NCI-H2196 (cell line): Measurements from ENCODE around the gene PLA2G6.
"Not testable (repeated sequence)": the region's sequence is repeated elsewhere in the genome, so short reads cannot be mapped to it uniquely, and the experiment has no call there.

Source experiments
- DNase-seq: peaks from one replicate; lab custom pipeline; 2025; ENCODE audit not compliant: unreplicated experiment; lab: John Stamatoyannopoulos, UW

PLA2G6 gene

GRCh38 chr22:38169116-38169515 lies 12.5 kb downstream of the PLA2G6 start:
- DNase-seq: no peak

DNA sequence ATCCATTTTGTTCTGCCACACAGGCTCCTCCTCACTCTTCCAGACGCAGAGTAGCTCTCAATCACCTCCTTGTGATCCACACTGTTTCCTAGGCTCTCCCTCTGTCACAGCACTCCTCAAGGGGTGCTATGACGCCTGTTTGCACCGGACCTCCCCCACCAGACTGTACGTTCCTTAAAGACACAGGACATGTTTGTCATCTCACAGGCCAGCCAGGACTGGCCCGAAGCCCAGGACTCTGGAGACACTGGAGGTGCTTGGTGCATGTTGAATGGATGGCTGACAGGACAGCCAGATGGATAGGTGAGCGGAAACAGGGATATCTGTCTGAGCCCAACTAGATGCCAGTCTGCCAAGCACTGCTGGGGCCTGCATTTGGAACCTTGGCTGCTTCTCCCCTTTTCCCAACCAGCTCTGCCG lies 13.6 kb downstream of the PLA2G6 start:
- peak; percentile 49 for DNase-seq

GRCh38 chr22:38165922-38166593 lies 15.6 kb downstream of the PLA2G6 start:
- DNase-seq: no peak

DNA sequence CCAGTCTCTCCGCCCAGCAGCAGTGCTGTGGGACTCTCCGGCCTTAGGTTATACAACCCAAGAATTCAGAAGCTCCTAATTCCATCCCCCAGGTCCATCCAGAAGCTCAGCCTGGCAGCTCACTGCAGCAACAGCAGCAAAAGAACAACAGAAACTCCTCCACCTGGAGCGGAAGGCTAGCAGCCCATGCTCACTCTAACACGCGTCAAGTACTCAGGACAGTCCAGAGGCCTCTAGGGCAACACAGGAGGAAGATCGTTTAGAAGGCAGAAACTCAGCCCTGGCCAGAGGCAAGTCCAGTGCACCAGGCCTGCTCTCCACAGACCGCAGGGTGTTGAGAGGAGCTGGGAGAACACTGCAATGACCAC lies 17.1 kb downstream of the PLA2G6 start:
- DNase-seq: no peak

GRCh38 chr22:38163844-38164550 lies 17.6 kb downstream of the PLA2G6 start:
- DNase-seq: no peak

DNA sequence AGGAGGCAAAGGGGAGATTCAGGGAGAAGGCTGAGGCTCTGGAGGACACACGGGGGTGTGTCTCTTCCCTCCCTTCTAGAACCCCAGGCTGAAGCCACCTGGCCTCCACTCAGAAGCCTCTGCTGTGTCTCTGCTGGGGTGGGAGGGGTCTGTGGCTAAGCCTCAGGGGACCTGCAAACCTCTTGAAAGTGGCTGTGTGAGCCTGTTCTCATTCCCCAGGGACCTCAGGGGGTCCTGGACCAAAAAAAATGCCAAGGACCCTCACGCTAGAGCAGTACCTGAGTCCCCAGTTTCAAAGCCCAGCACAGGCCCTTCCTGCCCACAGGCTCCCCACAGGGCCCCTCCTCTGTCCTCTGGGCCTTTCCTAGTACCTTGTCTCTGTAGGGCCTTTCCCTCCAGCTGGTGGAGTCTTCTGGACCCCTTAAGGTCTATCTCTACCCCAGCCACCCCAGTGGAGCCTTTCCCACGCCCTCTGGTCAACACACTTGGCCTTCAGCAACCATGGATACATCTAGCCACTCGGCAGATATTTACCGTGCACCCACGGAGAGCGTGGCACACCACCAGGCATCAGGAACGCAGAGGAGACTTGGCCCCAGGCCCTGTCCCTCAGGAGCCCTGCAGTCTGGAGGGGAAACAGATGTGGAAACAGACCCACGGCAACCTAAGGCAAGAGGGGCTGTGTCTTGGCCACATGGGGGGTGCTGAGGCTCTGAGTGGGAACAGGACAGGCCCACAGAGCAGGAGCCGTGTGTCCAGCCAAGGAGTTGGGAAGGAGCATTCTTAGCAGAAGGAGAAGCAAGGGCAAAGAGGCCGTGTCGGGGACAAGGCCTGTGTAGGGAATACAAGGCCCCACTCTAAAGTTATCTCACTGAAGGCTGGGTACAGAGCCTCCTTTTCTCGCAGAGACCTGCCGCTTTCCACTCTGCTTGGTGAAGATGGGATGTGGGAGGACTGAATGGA lies 18.5 kb downstream of the PLA2G6 start:
- DNase-seq: no peak

DNA sequence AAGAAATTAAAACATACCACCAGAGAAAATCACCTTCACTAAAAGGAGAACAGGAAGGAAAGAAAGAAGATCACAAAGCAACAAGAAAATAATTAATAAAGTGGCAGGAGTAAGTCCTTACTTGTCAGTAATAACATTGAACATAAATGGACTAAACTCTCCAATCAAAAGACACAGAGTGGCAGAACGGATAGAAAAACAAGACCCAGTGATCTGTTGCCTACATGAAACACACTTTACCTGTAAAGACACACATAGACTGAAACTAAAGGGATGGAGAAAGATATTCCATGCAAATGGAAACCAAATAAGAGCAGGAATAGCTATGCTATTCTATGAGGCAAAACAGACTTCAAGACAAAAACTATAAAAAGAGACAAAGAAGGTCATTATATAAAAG lies 25.9 kb downstream of the PLA2G6 start:
- no peak for DNase-seq

DNA sequence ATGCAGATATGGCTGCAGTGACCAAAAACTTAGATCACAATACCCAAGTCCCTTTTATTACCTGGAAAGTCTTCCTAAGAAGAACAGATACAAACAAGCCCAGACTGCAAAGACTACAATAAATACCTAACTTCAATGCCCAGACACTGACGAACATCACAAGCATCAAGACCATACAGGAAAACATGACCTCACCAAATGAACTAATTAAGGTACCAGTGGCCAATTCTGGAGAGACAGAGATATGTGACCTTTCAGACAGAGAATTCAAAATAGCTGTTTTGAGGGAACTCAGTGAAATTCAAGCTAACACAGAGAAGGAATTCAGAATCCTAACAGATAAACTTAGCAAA lies 27.1 kb downstream of the PLA2G6 start:
- DNase-seq: not testable (repeated sequence)

- peak; percentile 33 for DNase-seq
These were observed 27.6 kb downstream of the PLA2G6 start for GRCh38 chr22:38153821-38154562.

DNA sequence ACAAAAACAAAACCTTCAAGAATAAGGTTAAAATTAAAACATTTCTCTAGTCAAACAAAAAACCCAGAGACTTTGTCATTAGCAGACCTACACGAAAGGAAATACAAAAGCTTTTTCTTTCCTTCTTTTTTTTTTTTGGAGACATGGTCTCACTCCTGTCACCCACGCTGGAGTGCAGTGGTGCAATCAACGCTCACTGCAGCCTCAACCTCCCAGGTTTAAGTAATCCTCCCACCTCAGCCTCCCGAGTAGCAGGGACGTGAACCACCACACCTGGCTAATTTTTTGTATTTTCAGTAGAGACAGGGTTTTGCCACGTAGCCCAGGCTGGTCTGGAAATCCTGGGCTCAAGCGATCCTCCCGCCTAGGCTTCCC lies 30.5 kb downstream of the PLA2G6 start:
- DNase-seq: no peak

DNA sequence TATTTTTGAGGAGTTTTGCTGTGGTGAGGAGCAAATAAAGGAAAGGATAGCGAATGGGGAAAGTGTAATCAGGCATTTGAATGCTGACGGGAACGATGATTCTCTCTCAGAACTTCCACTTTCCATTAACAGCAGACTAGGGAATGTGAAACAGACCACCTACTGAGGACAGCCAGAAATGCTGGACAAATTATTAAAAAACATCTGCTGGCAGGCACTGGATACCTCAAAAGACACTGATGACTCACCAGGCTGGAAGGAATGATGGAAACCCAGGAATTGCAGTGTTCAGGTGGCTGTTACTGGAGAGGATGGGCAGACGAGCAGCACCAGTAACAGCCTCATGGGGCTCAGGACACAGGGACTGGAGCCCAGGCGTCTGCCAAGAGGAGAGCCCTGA lies 33.4 kb downstream of the PLA2G6 start:
- DNase-seq: no peak

DNA sequence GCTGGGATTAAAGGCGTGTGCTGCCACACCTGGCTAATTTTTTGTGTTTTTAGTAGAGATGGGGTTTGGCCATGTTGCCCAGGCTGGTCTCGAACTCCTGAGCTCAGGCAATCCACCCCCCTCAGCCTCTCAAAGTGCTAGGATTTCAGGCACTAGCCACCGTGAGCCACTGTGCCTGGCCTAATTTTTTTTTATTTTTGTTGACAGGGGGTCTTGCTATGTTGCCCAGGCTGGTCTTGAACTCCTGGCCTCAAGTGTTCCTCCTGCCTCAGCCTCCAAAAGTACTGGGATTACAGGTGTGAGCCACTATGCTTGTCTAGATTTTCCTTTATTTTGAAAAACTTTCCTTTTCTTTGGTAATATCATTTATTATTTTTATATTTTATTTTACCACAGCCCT lies 35.5 kb downstream of the PLA2G6 start:
- not testable (repeated sequence) for DNase-seq

DNA sequence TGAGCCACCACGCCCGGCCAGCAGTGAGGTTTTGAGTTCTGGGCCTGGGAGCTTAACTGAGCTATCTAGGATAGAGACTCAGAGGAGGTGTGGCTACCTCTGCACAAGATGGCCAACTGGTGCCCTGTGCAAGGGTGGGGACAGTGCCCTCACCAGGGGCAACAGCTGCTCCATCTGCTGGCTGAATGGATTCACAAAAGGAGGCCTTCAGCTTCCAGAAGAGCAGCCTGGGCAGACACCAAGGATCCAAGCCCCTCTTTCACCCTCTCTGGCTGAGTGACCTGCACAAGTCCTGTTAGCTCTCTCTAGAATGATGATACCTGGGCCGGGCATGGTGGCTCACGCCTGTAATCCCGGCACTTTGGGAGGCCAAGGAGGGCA lies 37.6 kb downstream of the PLA2G6 start:
- peak; percentile 11 for DNase-seq

DNA sequence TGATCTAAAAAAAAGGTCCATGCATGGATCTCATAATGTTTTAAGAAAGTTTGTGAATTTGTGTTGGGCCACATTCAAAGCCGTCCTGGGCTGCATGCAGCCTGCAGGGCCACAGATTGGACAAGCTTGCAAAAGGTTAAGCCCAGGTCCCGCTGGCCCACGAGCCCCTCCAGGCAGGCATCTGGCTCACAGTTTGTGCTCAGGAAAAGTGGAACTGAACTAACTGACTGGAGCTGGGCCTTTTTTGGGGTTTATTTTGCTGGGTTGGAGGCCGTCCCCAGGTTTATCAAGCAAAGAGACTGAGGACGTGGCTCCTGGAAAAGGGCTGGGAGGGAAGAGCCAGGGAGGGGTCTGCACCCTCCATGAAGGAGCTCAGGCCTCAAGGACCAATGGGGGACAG lies 39.0 kb downstream of the PLA2G6 start:
- no peak for DNase-seq

DNA sequence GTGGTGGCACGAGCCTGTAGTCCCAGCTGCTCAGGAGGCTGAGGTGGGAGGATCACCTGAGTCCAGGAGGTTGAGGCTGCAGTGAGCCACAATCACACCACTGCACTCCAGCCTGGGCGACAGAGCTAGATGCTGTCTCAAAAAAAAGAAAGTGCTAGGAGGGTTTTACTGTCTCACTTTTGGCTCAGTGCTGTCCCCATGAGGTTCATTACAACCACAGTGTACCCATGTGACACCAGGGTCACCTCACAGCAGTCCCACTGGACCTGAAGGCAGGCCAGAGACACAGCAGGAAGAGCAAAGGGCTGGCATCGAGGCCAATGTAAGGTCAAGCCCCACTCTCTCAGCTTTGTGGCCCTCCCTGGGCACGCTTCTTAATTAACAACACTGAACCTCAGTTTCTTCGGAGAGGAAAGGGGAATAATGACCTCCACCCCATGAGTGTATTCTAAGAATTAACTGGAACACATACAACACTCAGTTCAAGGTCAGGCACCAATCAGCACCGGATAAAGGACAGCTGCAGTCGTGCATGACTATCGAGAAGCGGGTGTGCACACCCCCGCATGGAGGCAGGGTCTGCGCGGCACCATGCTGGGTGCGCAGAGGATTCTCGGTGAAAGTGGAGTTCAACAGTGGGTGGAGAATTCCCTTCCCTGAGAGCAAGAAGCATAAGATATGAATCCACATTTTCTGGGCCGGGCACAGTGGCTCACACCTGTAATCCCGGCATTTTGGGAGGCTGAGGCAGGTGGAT lies 40.2 kb downstream of the PLA2G6 start:
- no peak for DNase-seq

DNA sequence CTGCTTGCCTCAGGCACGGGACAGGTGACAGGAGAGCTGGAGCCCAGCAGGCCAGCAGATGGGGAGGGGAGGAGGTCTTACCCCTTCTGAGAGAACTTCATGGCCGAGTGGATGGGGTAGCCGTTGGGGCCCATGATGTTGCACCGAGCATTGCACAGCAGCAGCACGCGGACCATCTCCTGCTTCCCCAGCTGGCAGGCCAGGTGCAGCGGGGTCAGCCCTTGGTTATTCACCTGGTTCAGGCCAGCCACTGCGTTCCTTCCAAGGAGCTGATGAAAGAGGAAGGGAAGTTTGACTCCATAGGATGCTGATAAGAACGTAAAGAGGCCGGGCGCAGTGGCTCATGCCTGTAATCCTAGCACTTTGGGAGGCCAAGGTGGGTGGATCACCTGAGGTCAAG lies 41.7 kb downstream of the PLA2G6 start:
- DNase-seq: no peak

DNA sequence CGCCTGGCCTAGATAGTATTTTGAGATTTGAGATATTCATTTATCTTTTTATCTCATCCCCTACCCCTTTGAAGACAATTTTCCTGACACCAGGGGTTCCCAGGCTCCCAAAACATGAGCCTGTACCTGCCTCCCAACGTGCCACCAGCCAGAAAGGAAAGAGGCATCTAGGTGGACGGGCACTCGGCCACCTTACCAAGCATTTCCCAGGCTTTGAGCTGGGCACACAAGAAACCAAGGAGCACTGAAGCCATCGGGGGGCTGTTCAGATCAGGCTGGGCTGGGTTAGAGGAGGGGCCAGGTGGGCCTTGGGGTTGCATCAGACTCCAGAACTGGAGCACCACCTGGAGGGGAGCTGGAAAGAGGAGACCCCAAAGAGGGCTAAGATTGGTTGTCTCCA lies 42.7 kb downstream of the PLA2G6 start:
- DNase-seq: no peak

DNA sequence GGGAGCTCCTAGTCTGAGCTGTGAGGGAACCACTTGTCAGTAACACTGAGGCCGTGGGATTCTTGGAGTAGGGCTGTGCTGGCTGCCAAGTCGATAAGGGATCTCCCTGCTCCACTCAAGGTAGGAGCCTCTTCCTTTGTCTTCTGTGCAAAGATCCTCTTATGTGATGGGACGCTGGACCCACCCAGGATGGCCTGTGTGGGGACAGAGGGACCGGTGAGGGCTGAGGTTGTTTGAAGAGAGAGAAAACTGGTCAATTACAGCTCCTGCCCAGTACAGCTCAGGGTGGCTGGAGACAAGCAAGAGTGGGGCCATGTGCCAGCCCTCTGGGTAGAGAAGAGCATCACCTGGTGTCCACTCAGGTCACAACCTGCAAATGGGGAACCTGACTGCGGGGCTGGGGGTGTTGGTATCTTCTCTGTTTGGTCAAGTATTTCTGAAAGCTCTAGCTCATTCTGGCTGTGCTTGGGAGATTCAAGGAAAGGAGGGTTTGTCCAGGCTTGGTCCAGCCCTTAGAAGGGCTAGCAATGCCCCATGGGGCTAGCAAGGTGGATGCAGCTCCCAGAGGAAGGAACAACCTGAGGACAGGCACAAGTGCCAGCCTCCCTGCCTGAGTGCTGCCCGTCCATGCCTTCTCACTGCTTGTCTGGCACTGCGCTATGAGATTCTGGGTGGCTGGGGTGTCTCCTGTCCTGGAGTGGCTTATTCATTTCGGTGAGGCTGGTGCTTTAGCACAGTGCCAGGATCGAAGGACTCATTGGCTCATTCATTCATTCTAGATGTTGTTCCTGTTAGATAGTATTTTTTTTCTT lies 43.5 kb downstream of the PLA2G6 start:
- no peak for DNase-seq

DNA sequence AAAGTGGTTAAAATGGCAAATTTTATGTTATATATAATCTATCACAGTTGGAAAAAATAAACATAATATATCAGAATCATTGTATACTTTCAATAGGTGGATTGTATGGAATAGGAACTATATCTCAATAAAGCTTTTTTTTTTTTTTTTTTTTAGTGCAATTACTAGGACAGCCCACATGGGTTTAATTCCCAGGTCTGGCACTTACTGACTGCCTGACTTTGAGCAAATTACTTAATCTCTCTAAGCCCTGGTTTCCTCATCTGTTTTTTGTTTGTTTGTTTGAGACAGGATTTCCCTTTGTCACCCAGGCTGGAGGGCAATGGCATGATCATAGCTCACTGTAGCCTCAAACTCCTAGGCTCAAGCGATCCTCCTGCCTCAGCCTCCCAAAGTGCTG lies 45.0 kb downstream of the PLA2G6 start:
- no peak for DNase-seq
